Tracheal epithelial cell (primary cell): Measurements from ENCODE around the gene IPO4. TPM values are rescaled to one million over a fixed set of nuclear protein-coding genes. Genes with fewer than 3 reads are reported as not detected.

Experiments used
- total RNA-seq: library from RNA; depleted of rRNA; stranded (reverse); fragments of >200 nt; gene quantifications from 2 replicates; pipeline ENCODE4 v1.2.1, GENCODE V29; 2014

Gene IPO4
- 45.6 and 64.3 TPM in 2 replicates for total RNA-seq

DNA sequence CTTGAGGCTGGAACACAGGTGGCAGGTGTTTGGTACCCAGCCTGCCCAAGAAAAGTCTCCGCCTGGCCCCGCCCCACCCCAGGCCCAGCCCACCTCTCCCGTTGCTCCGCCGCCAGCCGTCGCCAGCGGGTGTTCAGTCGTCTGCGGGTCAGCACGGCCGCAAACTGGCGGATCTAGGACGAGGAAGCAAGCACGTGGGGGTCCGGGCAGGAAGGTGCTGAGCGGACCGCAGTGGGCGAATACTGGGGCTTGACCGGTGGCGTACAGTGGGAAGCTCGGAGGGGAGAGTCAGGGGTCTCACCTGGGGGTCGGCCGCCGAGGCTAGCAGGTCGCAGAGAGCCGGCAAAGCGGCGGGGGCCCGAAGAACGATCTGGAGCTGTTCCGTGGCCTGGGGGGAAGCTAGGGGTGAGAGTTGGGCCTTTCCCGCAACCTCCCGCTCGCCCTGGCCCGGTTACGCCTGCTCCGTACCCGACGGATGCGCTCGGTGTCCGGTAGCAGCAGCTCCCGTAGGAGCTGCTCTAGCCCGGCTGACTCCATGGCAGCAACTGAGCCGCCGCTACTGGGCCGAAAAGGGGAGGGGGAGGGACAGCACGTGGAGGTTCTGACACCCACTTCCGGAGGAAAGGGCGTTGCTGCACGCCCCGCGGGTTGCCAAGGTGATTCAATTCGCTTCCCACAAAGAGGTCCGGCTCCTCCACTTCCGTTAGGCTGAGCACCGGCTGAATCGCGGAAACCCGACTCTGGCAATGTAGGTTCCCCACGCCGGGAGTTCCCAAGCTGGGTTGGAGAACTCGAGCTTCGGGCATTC is at the start of gene IPO4:
Gene IPO4 (minus strand): TSS at position 566 of the 808 bp plus-strand sequence. CDS start 29 bp downstream, at position 537.

DNA sequence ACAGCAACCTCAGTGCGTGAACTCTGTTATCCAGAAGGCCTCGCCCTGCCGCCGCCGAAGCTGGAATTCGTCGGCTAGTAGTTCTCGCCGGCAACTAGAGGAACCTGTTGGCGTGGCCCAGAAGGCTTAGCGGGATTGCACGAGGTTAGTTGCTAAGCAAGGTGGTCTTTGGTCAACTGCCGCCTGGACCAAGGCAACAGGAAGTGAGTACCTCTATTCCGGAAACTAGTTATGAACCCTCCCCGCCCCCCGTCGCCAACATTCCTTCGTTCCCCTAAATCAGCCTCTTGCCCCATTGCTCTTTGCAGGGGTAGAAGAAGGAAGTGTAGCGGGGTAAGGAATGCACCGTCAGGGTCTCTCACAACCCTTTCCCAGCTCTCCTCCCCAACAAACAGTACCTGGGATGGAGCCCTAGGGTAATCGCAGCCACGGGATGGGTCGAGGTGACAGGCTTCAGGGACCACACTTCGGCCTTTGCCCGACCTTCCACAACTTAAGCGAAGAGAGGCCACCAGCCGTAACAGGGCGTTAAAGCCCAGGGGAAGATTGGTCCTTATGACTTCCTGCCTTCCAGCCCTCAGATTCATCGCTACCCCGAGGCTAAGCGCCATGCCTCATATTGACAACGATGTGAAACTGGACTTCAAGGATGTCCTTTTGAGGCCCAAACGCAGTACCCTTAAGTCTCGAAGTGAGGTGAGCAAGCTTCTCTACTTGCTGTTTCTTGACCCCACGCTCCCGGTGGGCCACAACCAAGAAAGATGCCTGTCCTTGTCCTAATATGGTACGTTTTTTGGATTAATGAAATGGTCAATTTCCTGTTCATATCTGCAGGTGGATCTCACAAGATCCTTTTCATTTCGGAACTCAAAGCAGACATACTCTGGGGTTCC is 44.3 kb upstream of the IPO4 start, which contains the start of gene GMPR2:
Gene GMPR2 (plus strand): TSS at position 285 of the 893 bp plus-strand sequence. CDS start 325 bp downstream, at position 610.

DNA sequence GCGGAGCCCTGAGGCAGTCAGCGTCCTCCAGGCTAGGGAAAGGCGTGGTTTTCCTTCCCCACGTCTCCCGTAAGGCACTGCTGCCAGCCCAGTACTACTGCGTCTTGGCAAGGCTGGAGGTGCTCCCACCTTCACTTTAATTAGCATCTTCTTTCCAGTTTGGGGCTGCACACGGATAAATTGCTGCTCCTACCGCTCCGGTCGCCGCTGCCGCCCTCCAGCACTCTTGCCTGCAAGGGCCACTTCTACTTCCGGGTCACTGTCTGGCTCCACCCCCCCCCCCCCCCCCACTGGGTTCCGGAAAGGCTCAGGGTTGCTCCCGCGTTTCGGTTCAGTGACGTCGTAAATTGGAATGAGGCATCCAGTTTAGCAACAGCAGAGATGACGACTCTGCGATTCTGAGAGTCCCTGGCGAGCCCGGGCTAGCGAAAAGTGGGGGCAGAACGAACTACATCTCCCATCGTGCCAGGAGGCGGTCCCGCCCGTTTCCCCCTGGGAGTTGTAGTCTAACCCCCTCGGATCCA is 43.6 kb upstream of the IPO4 start, which contains the start of gene NEDD8:
Gene NEDD8 (minus strand): TSS at position 247 of the 524 bp plus-strand sequence. CDS start 100 bp downstream, at position 147.

GRCh38 chr14:24215495-24216344 is 27.1 kb upstream of the IPO4 start, which contains the start of gene MDP1:
TSS of gene MDP1 (minus strand) at chr14:24216066. CDS start at chr14:24215955, 111 bp downstream.

DNA sequence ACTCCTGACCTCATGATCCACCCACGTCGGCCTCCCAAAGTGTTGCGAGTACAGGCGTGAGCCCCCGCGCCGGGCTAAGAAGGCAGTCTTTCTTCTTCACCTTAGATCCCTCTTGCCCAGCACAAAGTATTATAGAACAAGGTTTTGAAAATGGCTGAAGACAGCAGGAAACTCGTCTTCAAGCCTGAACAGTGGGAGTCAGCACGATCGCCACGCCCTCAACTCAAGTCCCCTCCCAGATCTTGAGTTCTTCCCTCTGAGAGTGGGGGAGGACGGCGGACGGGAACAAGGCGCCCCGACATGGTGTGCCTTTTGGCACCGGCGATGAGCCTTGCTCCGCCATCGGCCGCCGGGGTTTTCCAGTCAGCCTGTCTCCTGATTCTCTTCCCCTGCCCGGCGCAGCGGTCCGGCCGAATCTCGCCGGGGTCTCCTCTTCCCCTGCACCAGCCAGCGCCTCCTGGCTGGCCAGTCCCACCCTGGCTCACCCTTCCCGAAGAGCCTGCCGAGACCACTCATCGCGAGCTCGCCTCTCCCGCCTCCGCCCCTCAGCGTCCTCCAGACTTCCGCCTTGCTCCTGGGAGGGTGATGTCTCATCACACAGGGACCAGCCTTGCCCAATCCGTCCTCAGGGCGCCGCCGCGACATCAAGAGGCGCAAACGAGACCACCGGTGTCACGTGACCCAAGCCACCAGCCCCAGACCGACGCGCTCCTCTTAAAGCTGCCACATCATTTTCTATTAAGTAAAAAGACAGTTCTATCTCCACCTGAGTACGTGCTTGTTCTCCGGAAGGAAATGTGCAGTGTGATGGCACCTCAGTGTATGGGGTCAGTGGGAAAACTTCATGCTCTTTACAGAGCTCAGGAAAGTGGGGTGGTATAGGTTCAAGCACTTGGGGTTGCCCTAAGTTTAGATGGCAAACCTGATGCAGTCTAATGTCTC is 24.6 kb upstream of the IPO4 start, which contains the start of gene CHMP4A:
Gene CHMP4A (minus strand): TSS at position 565 of the 942 bp plus-strand sequence. CDS start 49 bp downstream, at position 516.

DNA sequence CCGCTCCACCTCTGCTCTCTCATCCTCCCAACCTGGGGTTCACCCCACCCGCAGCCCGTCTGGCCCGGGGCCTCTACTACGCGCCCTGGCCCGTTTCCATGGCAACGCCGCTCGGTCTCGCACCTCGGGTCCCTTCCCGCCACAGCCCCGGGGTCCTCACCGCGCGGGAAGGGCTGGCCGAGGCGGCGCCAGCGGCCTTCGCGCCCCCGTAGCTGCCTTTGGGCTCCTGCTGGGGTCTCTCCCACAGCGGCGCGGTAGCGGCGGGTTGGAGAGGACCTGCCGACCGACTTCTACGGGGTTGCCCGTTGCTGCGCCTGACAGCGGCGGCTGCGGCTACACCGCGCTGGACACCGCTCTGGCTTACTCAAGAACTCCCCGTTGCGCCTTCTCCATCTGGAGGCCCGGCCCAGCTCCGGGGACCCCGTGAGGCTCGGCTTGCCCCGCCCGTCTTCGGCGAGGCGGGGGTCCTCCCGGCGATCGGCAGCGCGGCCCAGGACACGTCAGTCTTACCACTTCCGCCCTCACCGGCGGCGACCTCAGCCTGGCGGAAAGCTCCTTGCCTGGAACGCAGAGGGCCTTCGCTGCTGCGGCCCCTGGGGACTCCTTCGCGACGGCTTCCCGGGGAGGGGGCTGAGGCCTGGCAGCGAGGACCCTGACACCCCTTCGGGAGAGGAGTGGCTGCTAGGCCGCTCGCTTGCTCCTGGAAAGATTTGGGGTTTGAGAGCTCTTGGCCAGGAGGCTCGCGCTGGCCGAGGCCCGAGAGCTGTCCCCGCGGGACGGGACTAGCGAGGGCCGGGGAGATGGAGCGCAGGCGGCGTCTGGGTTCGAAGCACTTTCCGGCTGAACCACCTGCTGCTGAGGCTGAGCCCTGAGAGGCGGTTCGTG is 6.8 kb upstream of the IPO4 start, which contains the start of gene TM9SF1:
Gene TM9SF1 (minus strand): TSS at position 256 of the 885 bp plus-strand sequence. CDS start 422 bp downstream, outside the sequence.

DNA sequence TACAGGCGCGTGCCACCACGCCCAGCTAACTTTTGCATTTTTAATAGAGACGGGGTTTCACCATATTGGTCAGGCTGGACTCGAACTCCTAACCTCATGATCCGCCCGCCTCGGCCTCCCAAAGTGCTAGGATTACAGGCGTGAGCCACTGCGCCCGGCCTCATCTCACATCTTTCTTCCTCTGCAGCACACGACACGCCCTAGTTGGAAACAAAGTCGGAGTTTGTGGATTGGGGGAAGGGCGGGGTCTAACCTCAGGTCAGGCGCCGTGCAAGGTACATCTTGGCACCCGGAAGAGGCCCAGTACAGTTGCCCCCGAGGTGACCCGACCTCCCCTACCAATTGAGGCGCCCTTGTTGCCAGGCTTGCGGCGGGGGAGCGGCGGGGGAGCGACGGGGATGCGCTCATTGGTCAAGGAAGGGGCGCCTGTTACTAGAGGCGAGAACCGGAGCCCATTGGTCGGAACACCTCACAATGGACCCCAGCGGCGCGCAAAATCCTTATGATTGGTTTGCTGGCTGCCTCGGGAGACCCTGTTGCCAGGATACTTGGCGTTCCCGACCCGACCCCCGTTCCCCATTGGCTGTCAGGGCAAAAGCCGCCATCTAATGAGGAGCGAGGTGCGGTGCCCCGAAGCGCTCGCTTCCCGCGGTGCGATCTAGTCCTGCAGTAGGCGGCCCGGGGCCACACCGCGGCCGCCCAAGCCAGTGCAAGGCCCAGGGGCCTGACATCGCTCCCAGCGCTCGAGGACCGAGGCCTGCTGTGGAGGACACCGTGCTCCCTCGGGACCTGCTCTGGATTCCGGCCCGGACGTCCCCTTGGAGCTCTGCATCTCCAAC is 17.0 kb downstream of the IPO4 start, which contains the start of gene REC8:
Gene REC8 (plus strand): TSS at position 659 of the 839 bp plus-strand sequence. CDS start 473 bp downstream, outside the sequence.

DNA sequence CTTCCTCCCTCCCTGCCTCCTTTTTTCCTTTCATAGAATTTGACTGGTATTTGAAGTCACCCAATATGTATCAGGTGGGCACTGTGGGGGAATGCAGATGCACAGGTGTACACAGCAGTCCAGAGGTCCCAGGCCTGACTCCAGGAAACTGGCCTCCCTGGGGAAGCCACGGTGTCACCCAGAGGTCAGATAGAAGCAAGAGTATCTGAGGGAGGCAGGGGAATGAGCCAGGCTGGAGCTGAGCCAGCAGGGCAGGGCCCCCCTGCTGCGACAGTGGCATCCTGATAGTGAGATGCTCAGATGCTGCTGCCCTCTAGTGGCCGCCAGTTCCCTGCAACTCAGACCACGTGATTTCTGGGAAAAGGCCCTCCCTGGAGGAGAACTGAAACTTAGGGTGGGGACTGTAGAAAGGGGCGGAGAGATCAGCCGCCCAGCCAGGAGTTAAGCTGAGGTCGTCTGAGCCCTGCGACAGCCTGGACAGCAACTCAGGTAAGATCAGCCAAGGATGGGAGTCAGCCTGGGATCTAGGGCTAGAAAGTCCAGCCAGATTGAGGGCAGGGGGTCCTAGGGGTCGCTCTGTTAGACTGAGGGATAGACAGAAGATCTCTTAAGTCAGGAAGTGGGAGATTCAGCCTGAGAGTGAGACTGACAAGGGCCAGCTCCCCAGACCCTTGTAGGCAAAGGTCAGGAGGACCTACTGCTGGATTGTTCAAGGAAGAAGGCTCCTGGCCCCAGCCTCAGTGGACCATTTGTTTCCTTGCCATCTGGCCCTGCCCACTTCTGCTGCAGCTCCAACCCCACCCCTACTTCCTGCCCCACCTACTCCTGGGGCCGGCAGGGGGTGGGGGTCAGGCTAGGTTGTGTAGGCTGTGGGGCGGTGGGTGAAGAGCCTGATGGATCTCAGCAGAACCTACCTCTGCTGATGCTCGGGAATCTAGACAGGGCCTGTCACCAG is 27.5 kb downstream of the IPO4 start, which contains the start of gene IRF9:
Gene IRF9 (plus strand): TSS at position 416 of the 955 bp plus-strand sequence. CDS start 880 bp downstream, outside the sequence.

GRCh38 chr14:24146978-24147760 is 41.4 kb downstream of the IPO4 start, which contains the start of gene RNF31:
TSS of gene RNF31 (plus strand) at chr14:24147498. CDS start at chr14:24147699, 201 bp downstream.

DNA sequence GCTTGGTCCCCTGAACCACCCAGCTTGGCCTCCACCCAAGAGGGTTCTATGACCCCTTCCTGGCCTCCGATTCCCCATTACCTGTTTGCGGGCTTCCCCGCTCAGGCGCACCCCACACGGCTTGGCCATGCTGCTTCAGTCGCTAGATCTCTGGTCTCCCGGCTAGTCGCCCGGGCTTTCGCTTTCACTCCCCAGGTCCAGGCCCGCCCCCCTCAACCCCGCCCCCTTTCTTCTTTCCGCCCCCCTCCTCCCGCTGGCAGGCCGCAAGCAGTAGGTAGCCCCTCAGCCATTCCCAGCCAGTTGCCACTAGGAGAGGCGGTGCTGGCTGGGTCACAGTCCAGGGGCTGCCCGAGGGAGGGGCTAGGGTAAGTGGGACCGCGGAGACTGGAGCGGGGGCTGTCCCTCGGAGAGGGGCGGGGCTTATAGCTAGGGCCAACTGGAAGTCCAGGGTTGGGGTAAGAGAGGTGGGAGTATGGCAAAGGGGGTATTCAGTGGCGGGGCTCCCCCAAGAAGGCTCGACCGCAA is 42.1 kb downstream of the IPO4 start, which contains the start of gene PSME2:
Gene PSME2 (minus strand): TSS at position 158 of the 525 bp plus-strand sequence. CDS start 29 bp downstream, at position 129.

GRCh38 chr14:24141097-24141880 is 47.3 kb downstream of the IPO4 start, which contains the start of gene EMC9:
TSS of gene EMC9 (minus strand) at chr14:24141591. CDS start at chr14:24141304, 287 bp downstream.

GRCh38 chr14:24135834-24136683 is 52.6 kb downstream of the IPO4 start, which contains the start of gene PSME1:
TSS of gene PSME1 (plus strand) at chr14:24136194. CDS start at chr14:24136263, 69 bp downstream.

GRCh38 chr14:24130380-24130716 is 58.3 kb downstream of the IPO4 start, which contains the start of gene FITM1:
TSS of gene FITM1 (plus strand) at chr14:24130659. CDS start at chr14:24131564, 905 bp downstream.

